SU-DHL-6 (cell line): Measurements from ENCODE around the gene PROSER3.

Experiments used
- CTCF ChIP-seq: fragments of 200-600 bp; sonication (generic); IDR thresholded peaks from one replicate; pipeline ENCODE4 v1.5.1; 2017; ENCODE audit warnings: antibody characterized with exemption, mild to moderate bottlenecking, low read length, moderate library complexity; ENCODE audit not compliant: insufficient read depth, poor library complexity, severe bottlenecking
- EZH2phosphoT487 ChIP-seq: fragments of 200-600 bp; sonication (generic), shearing (Covaris generic); conservative IDR thresholded peaks from 2 replicates; pipeline ENCODE4 v1.6.1; 2018; ENCODE audit warnings: mild to moderate bottlenecking, antibody characterized with exemption, low read length, moderate library complexity, mixed read lengths

DNA sequence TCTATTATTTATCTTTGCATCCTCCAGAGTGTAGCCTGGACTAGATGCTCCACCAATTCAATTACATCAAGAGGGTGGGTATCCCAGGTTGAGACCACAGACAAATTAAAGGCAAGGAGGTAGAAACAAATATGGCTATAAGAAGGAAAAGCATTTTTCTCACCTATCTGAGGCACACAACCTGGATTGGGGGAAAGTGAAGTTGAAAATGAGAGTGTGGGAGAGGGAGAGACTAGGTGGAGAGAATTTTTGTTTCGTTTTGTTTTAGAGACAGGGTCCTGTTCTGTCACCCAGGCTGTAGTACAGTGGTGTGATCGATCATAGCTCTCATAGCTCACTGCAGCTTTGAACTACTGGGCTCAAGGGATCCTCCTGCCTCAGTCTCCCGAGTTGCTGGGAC is 60.5 kb downstream of the PROSER3 start:
- TF ChIP-seq CTCF (no peak), EZH2phosphoT487 (no peak)
